GM19452 (cell line): ENCODE data around the gene SFT2D1.
"Not testable (repeated sequence)": the region's sequence is repeated elsewhere in the genome, so short reads cannot be mapped to it uniquely, and the experiment has no call there.

Source experiments
- ATAC-seq: cut with Tn5 transposase; IDR thresholded peaks from one replicate; pipeline ENCODE4 v1.9.1; 2021; ENCODE audit not compliant: unreplicated experiment

The SFT2D1 gene

GRCh38 chr6:166342349-166343149 lies at the start of gene SFT2D1:
TSS of gene SFT2D1 (minus strand) at chr6:166342545. CDS start at chr6:166342481, 64 bp downstream.
- peak; percentile 93 for ATAC-seq

GRCh38 chr6:166389119-166389518 lies 46.8 kb upstream of the SFT2D1 start:
- ATAC-seq, result no peak

- ATAC-seq, result no peak
Measured at GRCh38 chr6:166388290-166389004, 46.1 kb upstream of the SFT2D1 start.

GRCh38 chr6:166387642-166388289 lies 45.4 kb upstream of the SFT2D1 start:
- ATAC-seq, result no peak

- ATAC-seq, result not testable (repeated sequence)
Measured at GRCh38 chr6:166387098-166387497, 44.8 kb upstream of the SFT2D1 start.

- ATAC-seq, result no peak
Measured at GRCh38 chr6:166386111-166386510, 43.8 kb upstream of the SFT2D1 start.

- ATAC-seq, result not testable (repeated sequence)
Measured at GRCh38 chr6:166383802-166384363, 41.5 kb upstream of the SFT2D1 start.

- ATAC-seq, result peak; percentile 87
Measured at GRCh38 chr6:166382933-166383801, 40.8 kb upstream of the SFT2D1 start, which contains the start of gene MPC1. TSS of gene MPC1 (minus strand) at chr6:166382940. CDS start at chr6:166382876, 64 bp downstream.

- ATAC-seq, result peak; percentile 8
Measured at GRCh38 chr6:166382500-166382932, 40.2 kb upstream of the SFT2D1 start.

- peak; percentile 48 for ATAC-seq
Measured at GRCh38 chr6:166381733-166382499, 39.6 kb upstream of the SFT2D1 start.

GRCh38 chr6:166381381-166381732 lies 39.0 kb upstream of the SFT2D1 start:
- no peak for ATAC-seq

- no peak for ATAC-seq
Measured at GRCh38 chr6:166379800-166380199, 37.5 kb upstream of the SFT2D1 start.

GRCh38 chr6:166379103-166379586 lies 36.8 kb upstream of the SFT2D1 start:
- ATAC-seq, result no peak

GRCh38 chr6:166377721-166378120 lies 35.4 kb upstream of the SFT2D1 start:
- ATAC-seq, result no peak

- no peak for ATAC-seq
Measured at GRCh38 chr6:166375013-166375412, 32.7 kb upstream of the SFT2D1 start.

GRCh38 chr6:166370489-166370888 lies 28.1 kb upstream of the SFT2D1 start:
- no peak for ATAC-seq

- no peak for ATAC-seq
Measured at GRCh38 chr6:166369782-166370181, 27.4 kb upstream of the SFT2D1 start.

GRCh38 chr6:166366921-166367320 lies 24.6 kb upstream of the SFT2D1 start:
- no peak for ATAC-seq

- ATAC-seq, result no peak
Measured at GRCh38 chr6:166365806-166366205, 23.5 kb upstream of the SFT2D1 start.
